Endothelial cell (in vitro differentiated cells): ENCODE results near the gene GATB. TPM values are rescaled to one million over a fixed set of nuclear protein-coding genes. Genes with fewer than 3 reads are reported as not detected.

Experiments used
- DNase-seq: peaks from one replicate; pipeline ENCODE4 v3.0.0; 2021; ENCODE audit warnings: low spot score
- H3K27ac Mint-ChIP-seq: one replicate; pipeline ENCODE4 v1.8.0; 2021; ENCODE audit warnings: mixed read lengths, inconsistent platforms; ENCODE audit not compliant: unreplicated experiment
- H3K27me3 Mint-ChIP-seq: one replicate; pipeline ENCODE4 v1.8.0; 2021; ENCODE audit warnings: mild to moderate bottlenecking, moderate library complexity, mixed read lengths, inconsistent platforms; ENCODE audit not compliant: unreplicated experiment
- H3K36me3 Mint-ChIP-seq: one replicate; pipeline ENCODE4 v1.8.0; 2021; ENCODE audit warnings: mild to moderate bottlenecking, low read depth, mixed read lengths, inconsistent platforms; ENCODE audit not compliant: unreplicated experiment
- H3K4me1 Mint-ChIP-seq: one replicate; pipeline ENCODE4 v1.8.0; 2021; ENCODE audit warnings: mild to moderate bottlenecking, mixed read lengths, inconsistent platforms; ENCODE audit not compliant: unreplicated experiment
- H3K4me3 Mint-ChIP-seq: one replicate; pipeline ENCODE4 v1.8.0; 2021; ENCODE audit warnings: mild to moderate bottlenecking, mixed read lengths, inconsistent platforms; ENCODE audit not compliant: unreplicated experiment
- H3K9me3 Mint-ChIP-seq: one replicate; pipeline ENCODE4 v1.8.0; 2021; ENCODE audit warnings: mixed read lengths, inconsistent platforms; ENCODE audit not compliant: unreplicated experiment
- CTCF ChIP-seq: fragments of 200-600 bp; sonication (generic); IDR thresholded peaks from one replicate; pipeline ENCODE4 v1.5.0; 2021; ENCODE audit warnings: antibody characterized with exemption; ENCODE audit not compliant: unreplicated experiment
- total RNA-seq: library from RNA; stranded (reverse); fragmentation: NEBNext Ultra II Directional; extraction: Animal tissue kit (Norgen Biotek cat#: 25700); gene quantifications from one replicate; pipeline ENCODE4 v1.2.1, GENCODE V29; 2021; ENCODE audit not compliant: unreplicated experiment

Gene GATB
- total RNA-seq, 1 donor from 2014 or later, result 16.6 TPM

- H3K27me3 Mint-ChIP-seq, result peaks cover 3% of the 10 kb centered on the region
- no peak for DNase-seq
- H3K36me3 Mint-ChIP-seq, result no peaks in the 10 kb centered on the region
- H3K4me1 Mint-ChIP-seq, result peaks cover 34% of the 10 kb centered on the region
- peaks cover 5% of the 10 kb centered on the region for H3K9me3 Mint-ChIP-seq
- no peak for TF ChIP-seq CTCF
- no peak overlapping the region for H3K27ac Mint-ChIP-seq
- no peak overlapping the region for H3K4me3 Mint-ChIP-seq
Measured at GRCh38 chr4:151664289-151664688, 96.5 kb downstream of the GATB start.

GRCh38 chr4:151663109-151663508, 97.7 kb downstream of the GATB start:
- Mint-ChIP-seq H3K36me3 (no peaks in the 10 kb centered on the region), H3K27me3 (peaks cover 3% of the 10 kb centered on the region), H3K4me3 (no peak overlapping the region), H3K9me3 (peaks cover 5% of the 10 kb centered on the region), H3K27ac (no peak overlapping the region), H3K4me1 (peaks cover 37% of the 10 kb centered on the region)
- no peak for DNase-seq
- no peak for TF ChIP-seq CTCF

GRCh38 chr4:151661873-151662272, 98.9 kb downstream of the GATB start:
- H3K36me3 Mint-ChIP-seq, result no peaks in the 10 kb centered on the region
- H3K4me1 Mint-ChIP-seq, result peaks cover 37% of the 10 kb centered on the region
- no peak overlapping the region for H3K27ac Mint-ChIP-seq
- H3K9me3 Mint-ChIP-seq, result peaks cover 5% of the 10 kb centered on the region
- H3K4me3 Mint-ChIP-seq, result no peak overlapping the region
- TF ChIP-seq CTCF, result no peak
- H3K27me3 Mint-ChIP-seq, result peaks cover 4% of the 10 kb centered on the region
- no peak for DNase-seq

- peaks cover 1% of the 10 kb centered on the region for H3K27me3 Mint-ChIP-seq
- no peak overlapping the region for H3K4me3 Mint-ChIP-seq
- DNase-seq, result no peak
- H3K4me1 Mint-ChIP-seq, result peaks cover 37% of the 10 kb centered on the region
- no peak overlapping the region for H3K27ac Mint-ChIP-seq
- no peaks in the 10 kb centered on the region for H3K36me3 Mint-ChIP-seq
- no peak for TF ChIP-seq CTCF
- peaks cover 5% of the 10 kb centered on the region for H3K9me3 Mint-ChIP-seq
Measured at GRCh38 chr4:151660676-151661075, 100.1 kb downstream of the GATB start.

- Mint-ChIP-seq H3K9me3 (peaks cover 5% of the 10 kb centered on the region), H3K4me3 (no peak overlapping the region), H3K27me3 (peaks cover 1% of the 10 kb centered on the region), H3K4me1 (peaks cover 31% of the 10 kb centered on the region), H3K36me3 (no peaks in the 10 kb centered on the region), H3K27ac (no peak overlapping the region)
- DNase-seq, result no peak
- no peak for TF ChIP-seq CTCF
Measured at GRCh38 chr4:151659601-151660364, 101.0 kb downstream of the GATB start.
